HL-60 (cell line): ENCODE data around the gene CABLES2.

Experiments used
- DNase-seq, 2 experiments: peaks; one replicate each; pipeline ENCODE4 v3.0.0-alpha.2; 2010 to 2020; ENCODE audit warnings: low read depth in 1 of 2, low spot score in 1 of 2
- H3K27ac ChIP-seq: fragments of 250-450 bp; sonication (Bioruptor Pico); replicated peaks from 2 replicates; pipeline ENCODE4 v1.5.1; 2020; ENCODE audit warnings: mild to moderate bottlenecking, moderate library complexity
- H3K27me3 ChIP-seq: fragments of 250-450 bp; sonication (Bioruptor Pico); 2 replicates; pipeline ENCODE4 v1.5.1; 2021; ENCODE audit warnings: mild to moderate bottlenecking, moderate library complexity; ENCODE audit not compliant: insufficient read depth, poor library complexity, severe bottlenecking
- H3K4me3 ChIP-seq: replicated peaks from 2 replicates; pipeline ENCODE4 v1.5.1; 2011; ENCODE audit warnings: mild to moderate bottlenecking, control low read depth, low read length; ENCODE audit not compliant: insufficient read depth
- CTCF ChIP-seq: IDR thresholded peaks from one replicate; pipeline ENCODE4 v1.5.1; 2011; ENCODE audit warnings: low read length, control low read depth, inconsistent platforms; ENCODE audit not compliant: insufficient read depth
- GABPA ChIP-seq: IDR thresholded peaks from 2 replicates; pipeline ENCODE4 v1.6.1; 2012; ENCODE audit warnings: low read depth
- POLR2AphosphoS5 ChIP-seq: IDR thresholded peaks from 2 replicates; pipeline ENCODE4 v1.6.1; 2012; ENCODE audit warnings: low read depth
- SPI1 ChIP-seq: IDR thresholded peaks from 2 replicates; pipeline ENCODE4 v1.6.1; 2012; ENCODE audit warnings: low read depth, mild to moderate bottlenecking, borderline replicate concordance
- TF ChIP-seq, protein P1 (sequence below): IDR thresholded peaks from 2 replicates; pipeline ENCODE4 v1.6.1; 2012; ENCODE audit warnings: low read depth; ENCODE audit not compliant: insufficient replicate concordance

The CABLES2 gene

GRCh38 chr20:62395311-62396242 lies 11.5 kb downstream of the CABLES2 start:
- H3K27me3 ChIP-seq = no peaks in the 10 kb centered on the region
- H3K4me3 ChIP-seq = no peak overlapping the region
- no peak overlapping the region for H3K27ac ChIP-seq
- TF ChIP-seq CTCF = peak; percentile 11
- no peak for TF ChIP-seq GABPA
- no peak for TF ChIP-seq SPI1
- no peak for DNase-seq

- no peak for TF ChIP-seq SPI1
- Histone ChIP-seq H3K27me3 (no peaks in the 10 kb centered on the region), H3K27ac (no peak overlapping the region), H3K4me3 (no peak overlapping the region)
- no peak for DNase-seq
Observed at GRCh38 chr20:62394248-62395245, 12.5 kb downstream of the CABLES2 start.

- TF ChIP-seq, protein P1, sequence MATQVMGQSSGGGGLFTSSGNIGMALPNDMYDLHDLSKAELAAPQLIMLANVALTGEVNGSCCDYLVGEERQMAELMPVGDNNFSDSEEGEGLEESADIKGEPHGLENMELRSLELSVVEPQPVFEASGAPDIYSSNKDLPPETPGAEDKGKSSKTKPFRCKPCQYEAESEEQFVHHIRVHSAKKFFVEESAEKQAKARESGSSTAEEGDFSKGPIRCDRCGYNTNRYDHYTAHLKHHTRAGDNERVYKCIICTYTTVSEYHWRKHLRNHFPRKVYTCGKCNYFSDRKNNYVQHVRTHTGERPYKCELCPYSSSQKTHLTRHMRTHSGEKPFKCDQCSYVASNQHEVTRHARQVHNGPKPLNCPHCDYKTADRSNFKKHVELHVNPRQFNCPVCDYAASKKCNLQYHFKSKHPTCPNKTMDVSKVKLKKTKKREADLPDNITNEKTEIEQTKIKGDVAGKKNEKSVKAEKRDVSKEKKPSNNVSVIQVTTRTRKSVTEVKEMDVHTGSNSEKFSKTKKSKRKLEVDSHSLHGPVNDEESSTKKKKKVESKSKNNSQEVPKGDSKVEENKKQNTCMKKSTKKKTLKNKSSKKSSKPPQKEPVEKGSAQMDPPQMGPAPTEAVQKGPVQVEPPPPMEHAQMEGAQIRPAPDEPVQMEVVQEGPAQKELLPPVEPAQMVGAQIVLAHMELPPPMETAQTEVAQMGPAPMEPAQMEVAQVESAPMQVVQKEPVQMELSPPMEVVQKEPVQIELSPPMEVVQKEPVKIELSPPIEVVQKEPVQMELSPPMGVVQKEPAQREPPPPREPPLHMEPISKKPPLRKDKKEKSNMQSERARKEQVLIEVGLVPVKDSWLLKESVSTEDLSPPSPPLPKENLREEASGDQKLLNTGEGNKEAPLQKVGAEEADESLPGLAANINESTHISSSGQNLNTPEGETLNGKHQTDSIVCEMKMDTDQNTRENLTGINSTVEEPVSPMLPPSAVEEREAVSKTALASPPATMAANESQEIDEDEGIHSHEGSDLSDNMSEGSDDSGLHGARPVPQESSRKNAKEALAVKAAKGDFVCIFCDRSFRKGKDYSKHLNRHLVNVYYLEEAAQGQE = no peak
- TF ChIP-seq SPI1 (no peak), GABPA (no peak), CTCF (no peak), POLR2AphosphoS5 (no peak)
Observed at GRCh38 chr20:62393830-62394229, 13.3 kb downstream of the CABLES2 start.

GRCh38 chr20:62393335-62393665 lies 13.8 kb downstream of the CABLES2 start:
- no peak for DNase-seq
- TF ChIP-seq CTCF = no peak
- no peak for TF ChIP-seq POLR2AphosphoS5
- no peak overlapping the region for H3K27ac ChIP-seq
- H3K4me3 ChIP-seq = no peak overlapping the region
- no peaks in the 10 kb centered on the region for H3K27me3 ChIP-seq

More at GRCh38 chr20:62393830-62394229, 13.3 kb downstream of the CABLES2 start:
- no peaks in the 10 kb centered on the region for H3K27me3 ChIP-seq
- no peak overlapping the region for H3K27ac ChIP-seq
- no peak overlapping the region for H3K4me3 ChIP-seq
- no peak for DNase-seq
